GM18499 (cell line): ENCODE results near the gene CFLAR.
"Not testable (repeated sequence)": the region's sequence is repeated elsewhere in the genome, so short reads cannot be mapped to it uniquely, and the experiment has no call there.

Experiments used
- ATAC-seq: cut with Tn5 transposase; IDR thresholded peaks from one replicate; pipeline ENCODE4 v1.9.1; 2021; ENCODE audit warnings: moderate number of reproducible peaks; ENCODE audit not compliant: insufficient read depth, unreplicated experiment

Gene CFLAR

GRCh38 chr2:201144101-201145051 is 28.4 kb downstream of the CFLAR start:
- no peak for ATAC-seq

GRCh38 chr2:201148434-201148990 is 32.5 kb downstream of the CFLAR start:
- no peak for ATAC-seq

- ATAC-seq, result no peak
Measured at GRCh38 chr2:201149064-201149820, 33.3 kb downstream of the CFLAR start.

GRCh38 chr2:201149821-201150165 is 33.8 kb downstream of the CFLAR start:
- not testable (repeated sequence) for ATAC-seq

GRCh38 chr2:201150454-201151020 is 34.6 kb downstream of the CFLAR start:
- no peak for ATAC-seq

- ATAC-seq, result peak; percentile 95
Measured at GRCh38 chr2:201151127-201151981, 35.4 kb downstream of the CFLAR start.

- ATAC-seq, result no peak
Measured at GRCh38 chr2:201152517-201152916, 36.6 kb downstream of the CFLAR start.

- no peak for ATAC-seq
Measured at GRCh38 chr2:201152999-201153815, 37.2 kb downstream of the CFLAR start.

- ATAC-seq, result no peak
Measured at GRCh38 chr2:201154615-201155399, 38.8 kb downstream of the CFLAR start.

GRCh38 chr2:201156036-201156435 is 40.1 kb downstream of the CFLAR start:
- ATAC-seq, result no peak

- ATAC-seq, result no peak
Measured at GRCh38 chr2:201156640-201157039, 40.7 kb downstream of the CFLAR start.

GRCh38 chr2:201157694-201158093 is 41.7 kb downstream of the CFLAR start:
- no peak for ATAC-seq

GRCh38 chr2:201158111-201158929 is 42.4 kb downstream of the CFLAR start:
- ATAC-seq, result peak; percentile 93

- no peak for ATAC-seq
Measured at GRCh38 chr2:201164166-201164565, 48.2 kb downstream of the CFLAR start.

GRCh38 chr2:201167546-201167945 is 51.6 kb downstream of the CFLAR start:
- ATAC-seq, result no peak

- not testable (repeated sequence) for ATAC-seq
Measured at GRCh38 chr2:201168496-201168895, 52.5 kb downstream of the CFLAR start.

GRCh38 chr2:201171259-201171814 is 55.4 kb downstream of the CFLAR start:
- ATAC-seq, result no peak
